C1 segment of cervical spinal cord (tissue), 14 donors: ENCODE results near the gene DLG1.

Source experiments
- DNase-seq, 14 donors: peaks; one replicate each; lab custom pipeline; 2025; lab: John Stamatoyannopoulos, UW

Gene DLG1

DNA sequence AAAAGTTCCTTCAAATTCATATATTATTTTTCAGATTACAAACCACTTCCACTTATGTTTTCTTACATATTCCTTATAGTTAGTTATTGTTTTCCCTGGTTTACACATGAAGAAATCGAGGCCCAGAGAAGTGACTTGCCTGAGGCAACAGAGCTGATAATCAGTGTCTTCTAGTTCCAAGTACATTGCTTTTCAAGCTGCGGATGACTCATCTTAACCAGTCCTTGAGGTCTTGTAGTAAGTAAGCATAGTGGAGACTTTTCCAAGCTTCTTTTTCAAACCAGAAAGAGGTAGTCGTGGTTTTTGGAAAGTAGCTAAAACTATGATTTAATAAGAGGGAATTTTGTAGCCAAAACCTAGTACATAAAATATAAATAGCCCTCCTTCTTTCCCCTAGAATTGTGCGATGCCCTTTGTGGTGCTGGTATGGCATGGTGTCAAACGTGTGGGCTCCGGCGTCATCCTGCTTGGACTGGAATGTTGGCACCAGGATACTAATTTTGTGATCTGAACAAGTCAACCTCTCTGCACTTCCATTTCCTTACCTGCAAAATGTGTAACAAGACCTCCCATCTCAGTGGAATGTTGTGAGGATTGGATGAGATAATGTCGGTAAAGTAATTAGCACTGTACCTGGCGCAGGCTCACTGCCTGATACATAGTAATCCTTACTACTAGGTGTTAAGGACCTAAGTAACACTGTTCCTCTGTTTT is 19.0 kb upstream of the DLG1 start:
- DNase-seq: no peak

DNA sequence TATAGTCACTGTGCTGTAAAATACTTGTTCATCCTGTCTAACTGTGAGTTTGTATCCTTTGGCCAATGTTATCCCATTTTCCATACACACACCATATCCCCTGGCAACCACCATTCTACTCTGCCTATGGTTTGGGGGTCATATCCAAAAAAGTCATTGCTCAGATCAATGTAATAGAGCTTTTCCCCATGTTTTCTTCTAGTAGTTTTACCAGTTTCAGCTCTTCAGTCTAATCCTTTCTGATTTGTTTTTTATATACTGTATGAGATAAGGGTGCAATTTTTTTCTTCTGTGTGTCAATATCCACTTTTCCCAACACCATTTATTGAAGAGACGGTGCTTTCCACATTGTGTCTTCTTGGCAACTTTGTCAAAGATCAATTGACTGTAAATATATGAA is 14.0 kb upstream of the DLG1 start:
- no peak for DNase-seq

DNA sequence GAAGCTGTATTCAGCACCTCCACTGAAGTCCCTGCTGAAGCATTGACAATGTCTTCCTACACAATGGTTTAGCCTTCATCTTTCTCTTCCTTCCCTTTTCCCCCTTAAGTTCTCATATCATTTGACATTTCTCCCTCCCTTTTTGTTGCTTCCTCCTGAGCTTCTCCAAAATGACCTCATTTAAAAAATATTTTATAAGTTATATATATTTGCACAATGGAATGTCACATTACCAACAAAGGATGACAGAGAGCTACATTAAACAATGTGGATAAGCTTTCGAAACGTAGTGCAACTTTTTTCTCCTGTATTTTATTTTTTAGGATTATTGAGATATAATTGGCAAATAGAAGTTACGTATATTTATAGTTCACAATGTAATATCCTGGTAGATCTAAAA is 13.2 kb upstream of the DLG1 start:
- DNase-seq: no peak

DNA sequence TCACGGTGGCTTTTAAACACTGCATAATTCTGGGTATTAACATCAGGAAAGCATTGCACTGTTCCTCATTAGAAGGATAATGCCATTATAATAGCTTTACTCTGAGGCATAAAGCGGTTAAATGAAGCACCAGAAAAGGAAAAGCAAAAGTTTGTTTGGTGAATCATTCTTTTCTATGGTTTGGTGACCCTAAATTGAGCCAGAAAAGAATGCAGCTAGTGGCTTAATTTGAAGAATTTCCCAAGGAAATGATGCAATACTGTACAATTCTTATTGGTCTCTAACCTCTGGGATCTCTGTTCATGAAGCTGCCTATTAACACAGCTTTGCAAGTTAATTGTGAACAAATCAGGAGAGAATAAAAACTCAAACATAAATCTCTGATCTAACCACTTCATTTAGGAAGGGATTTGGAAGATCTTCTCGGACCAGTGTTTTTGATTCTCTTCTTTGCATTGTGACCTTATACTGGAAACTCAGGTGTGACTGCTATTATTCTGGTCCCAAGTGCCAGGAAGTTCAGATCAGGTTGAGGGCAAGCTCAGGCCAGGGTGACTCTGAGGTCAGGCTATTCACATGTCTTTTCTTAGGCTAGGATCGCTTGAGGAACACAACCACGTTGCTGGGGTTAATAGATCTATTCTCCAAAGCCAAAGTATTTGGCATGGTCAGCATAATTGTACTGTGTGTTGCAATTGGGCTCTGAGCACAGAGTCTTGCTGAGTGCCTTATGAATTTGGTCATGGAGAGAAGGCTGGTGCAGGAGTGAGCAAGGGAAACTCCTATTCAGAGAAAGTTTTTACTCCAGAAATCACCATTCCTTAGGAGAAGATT is 11.3 kb upstream of the DLG1 start:
- no peak for DNase-seq

DNA sequence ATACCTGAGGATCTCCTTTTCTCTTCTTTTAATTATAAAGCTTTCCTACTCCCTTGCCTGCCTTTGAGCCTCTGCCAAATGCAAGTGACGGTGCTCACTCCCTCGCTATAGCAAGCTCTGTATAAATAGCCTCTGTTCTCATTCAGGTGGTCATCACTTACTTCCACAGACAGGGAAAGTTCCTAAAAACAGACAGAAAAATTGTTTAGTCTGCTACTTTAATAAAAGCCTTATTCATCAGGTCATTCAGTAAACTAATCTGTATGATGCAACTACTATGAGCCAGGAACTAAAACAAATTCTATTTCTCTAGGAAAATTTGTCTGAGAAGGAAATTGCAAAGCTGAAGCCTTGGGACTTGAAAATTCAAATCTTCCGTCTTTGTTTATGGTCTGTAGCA is 10.2 kb upstream of the DLG1 start:
- DNase-seq: no peak

DNA sequence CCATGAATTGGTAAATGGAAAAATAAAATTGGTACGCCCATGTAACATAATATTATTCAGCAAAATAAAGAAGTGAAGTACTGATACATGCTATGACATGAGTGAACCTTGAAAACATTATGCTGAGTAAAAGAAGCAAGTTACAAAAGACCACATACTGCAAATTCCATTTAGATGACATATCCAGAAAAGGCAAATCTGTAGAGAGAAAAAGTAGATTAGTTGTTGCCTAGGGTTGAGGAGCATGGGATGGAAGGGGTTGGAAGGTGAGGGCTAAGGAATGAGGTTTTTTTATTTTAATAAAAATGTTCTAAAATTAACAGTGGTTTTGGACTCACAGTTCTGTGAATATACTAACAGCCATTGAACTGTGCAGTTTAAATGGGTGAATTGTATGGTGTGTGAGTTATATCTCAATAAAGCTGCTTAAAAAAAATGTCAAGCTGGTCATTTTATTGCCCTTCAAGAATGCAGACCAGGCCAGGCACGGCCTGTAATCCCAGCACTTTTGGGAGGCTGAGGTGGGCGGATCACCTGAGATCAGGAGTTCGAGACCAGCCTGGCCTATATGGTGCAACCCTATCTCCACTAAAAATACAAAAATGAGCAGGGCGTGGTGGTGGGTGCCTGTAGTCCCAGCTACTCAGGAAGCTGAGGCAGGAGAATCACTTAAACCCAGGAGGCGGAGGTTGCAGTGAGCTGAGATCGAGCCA is 8.1 kb upstream of the DLG1 start:
- no peak for DNase-seq

DNA sequence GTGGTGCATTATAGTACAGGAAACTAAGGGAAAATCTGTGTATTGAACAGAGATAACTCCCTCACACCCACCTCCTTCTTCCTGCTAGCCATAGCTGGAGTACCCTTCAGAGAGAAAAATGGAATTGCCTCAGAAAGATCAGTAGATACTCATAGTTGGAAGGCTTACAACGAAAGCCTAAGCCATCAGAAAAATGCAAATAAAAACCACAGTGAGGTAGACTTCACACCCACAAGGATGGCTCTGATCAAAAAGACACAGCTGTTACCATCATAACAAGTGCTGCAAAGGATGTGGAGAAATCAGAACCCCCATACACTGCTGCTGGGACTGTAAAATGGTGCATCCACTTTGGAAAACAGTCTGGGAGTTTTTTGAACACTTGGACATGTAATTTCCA is 7.4 kb upstream of the DLG1 start:
- DNase-seq: no peak

DNA sequence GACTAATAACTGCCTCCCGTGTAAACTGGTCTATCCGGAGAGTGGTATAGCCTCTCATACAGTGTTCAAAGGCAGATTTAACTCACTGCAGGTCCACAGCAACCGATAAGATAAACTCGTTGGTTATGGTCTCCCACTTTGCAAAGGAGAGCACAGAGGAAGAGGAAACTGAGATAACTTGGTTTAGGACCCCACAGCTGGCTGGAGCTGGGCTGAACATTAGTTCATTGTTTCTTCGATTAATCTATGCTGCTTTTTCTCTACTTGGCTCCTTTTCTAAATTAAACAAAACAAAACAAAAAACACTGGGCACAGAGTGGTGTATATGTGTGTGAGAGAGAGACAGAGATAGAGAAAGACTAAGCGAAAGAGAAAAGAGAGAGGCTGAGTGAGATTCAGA is 5.0 kb upstream of the DLG1 start:
- DNase-seq: no peak

DNA sequence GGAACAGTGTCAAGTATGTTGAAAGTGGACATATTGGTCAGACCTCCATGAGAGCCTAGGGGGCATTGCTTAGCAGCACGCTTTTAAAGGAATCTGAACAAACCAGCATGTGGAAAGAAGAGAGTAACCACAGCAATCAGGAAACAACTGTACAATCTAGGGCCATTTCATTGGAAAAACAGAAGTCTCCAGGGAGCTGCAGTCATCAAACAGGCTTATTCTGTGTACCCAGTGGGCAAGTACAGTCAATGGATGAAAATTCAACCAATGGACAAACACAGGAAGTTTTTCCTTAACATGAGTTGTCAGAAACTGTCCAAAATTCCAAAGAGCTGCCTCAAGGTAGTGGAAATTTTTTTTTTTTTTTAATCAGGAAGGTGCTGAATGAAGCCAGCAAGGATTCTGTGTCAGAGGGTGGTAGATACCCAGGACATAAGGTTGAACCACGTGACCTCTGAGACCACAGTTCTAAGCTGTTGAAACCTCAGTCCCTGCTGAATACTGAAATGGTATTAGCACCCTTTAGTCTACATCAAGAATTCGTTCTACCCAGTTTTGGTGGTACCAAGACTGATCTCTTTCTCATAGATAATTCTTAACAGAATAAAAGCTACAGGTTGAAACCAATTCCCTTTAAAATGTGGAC is 4.4 kb upstream of the DLG1 start:
- DNase-seq: no peak

DNA sequence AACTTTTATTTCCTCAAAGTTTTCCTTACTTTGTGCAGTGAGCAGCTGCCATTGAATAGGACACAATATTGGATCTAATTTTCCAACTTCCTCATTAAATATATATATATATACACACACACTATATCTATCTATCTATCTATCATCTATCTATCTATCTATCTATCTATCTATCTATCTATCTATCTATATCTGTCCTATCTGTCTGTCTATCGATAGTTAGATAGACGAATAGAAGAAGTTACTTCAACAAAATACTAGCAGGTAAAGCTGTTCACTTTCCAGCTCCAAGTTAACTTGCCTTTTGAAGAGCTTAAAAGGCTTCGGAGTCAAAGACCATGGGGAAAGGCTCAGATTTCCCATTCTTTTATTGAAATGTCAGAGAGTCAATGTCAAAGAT is 3.6 kb upstream of the DLG1 start:
- no peak for DNase-seq

DNA sequence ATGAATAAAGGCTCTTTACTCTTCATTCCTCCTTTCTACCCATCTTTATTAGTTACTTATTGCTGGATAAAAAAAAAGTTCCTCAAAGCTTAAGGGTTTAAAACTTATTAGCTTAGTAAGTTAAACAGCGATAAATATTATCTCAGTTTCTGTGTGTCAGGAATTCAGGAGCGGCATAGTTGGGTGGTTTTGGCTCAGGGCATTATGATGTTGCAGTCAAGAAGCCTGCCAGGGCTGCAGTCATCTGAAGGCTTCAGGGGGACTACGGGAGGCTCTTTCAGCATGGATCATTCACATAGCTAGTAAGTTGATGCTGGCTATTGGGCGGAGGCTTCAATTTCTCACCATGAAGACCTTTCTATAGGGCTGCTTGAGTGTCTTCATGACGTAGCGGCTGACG is 1.9 kb upstream of the DLG1 start:
- no peak for DNase-seq

DNA sequence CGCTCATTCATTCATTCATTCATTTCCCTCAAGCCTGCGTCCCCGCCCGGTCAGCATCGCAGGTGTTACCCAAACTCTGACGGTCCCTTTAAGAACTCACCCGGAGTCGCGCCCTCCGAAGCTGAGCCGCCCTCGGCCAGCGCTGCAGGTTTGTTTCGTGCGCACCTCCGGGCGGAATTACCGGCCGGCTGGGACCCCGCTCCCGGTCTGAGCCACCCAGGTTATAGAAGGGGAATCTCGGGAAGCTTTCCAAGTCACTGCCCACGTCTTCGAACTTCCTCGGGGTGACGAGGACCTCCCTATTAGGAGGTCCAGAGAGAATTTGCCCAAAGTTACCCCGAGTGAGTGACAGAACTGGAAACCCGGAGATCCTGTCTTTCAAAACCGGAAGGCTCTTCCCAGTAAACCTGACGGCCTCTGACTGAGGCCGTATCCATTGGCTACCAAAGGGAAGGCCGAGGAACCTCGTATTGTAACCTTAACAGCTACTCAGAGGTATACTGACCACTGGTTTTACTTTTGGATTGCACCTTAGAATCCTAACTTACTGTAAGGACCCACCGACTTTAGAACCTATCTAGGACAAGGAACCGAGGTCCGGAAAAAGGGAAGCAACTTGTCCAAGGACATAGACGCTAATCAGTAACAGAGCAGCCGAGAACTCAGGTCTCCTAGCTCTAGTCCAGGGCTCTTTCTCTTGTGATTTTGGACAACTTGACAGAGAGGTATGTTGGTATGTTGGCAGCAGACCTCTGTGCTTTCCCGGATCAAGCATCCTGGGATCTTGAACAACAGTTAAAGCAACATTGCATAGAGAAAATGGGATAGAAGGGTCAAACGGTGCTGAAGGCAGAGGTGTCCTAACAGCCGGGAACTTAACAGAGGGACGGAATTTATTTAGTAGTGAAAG is 788 bp upstream of the DLG1 start:
- peak in 4 of 14 donors; percentile 11 to 65 (median 27) for DNase-seq

DNA sequence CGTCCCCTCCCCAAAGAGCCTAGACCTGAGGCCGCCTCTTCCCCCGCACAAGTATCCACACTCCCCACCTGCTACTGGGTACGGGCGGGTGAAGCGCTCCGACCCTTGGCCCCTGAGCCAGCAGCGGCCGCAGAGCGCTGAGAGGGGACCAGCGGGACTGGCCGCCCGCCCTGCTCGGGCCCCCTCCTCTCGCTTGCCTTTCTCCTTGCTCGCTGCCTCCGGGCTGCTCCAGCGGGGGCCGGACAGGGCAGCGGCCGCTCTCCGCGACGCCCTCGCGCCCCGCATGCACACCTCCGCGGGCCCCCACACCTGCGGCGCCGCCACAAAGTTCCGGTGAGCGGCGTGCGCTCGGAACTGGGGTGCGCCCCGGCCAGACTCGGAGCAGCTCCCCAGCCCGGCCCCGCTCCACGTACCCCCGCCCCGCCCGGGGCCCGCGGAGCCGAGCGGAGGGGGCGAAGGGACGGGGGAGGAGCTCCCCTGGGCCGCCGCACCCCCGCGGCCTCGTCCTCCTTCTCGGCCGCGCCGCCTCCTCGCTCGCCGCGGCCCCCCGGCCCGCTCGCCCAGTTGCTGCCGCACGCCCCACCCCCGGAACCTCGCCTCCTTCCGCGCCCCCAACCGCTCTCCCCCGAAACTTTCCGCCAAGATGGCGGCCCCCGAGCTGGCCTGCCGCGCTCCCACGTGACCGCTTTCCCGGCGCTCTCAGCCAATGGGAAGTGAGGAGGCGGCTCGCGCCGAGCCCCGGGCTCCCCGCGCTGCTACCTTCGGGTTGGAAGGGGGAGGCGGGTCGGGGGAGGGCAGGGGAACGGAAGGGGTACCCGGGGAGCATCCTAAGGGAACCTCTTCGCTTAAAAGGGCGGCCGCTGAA is 704 bp downstream of the DLG1 start:
- peak; percentile 24 to 88 (median 74) for DNase-seq

DNA sequence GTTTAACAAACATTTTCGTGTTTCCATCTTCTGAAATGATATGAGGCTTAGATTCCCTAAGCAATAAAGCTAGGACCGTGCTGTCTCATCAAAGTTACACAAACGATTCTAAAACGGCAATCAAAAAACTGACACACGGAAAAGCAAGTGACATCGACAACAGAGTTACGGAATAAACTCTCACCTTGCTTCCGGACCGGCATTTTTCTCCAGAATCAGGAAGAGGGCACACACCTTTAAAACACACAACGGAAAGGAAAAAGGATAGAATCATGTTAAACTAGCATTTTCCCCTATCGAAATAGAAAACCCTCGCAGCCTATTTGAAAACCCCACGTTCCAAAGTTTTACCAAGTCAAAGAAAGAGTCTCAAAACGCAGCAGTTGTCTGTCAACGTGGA is 1.4 kb downstream of the DLG1 start:
- no peak for DNase-seq

DNA sequence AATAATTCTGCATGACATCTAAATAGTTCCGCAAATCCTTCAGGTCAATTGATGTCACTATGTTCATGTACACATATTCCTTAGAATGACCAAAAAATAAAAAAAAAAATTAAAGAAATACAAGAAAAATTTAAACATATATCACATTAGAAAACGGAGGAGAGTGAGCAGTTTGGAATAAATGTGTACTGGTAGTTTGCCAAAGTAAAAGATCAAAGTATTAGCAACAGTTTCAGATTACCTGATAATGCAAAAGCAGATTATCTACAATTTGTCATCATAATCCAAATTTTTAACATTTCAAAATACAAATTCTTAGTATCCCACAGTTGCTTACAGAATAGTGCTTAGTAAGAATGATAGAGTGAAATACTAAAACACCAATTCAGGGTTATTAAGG is 1.9 kb downstream of the DLG1 start:
- no peak for DNase-seq

DNA sequence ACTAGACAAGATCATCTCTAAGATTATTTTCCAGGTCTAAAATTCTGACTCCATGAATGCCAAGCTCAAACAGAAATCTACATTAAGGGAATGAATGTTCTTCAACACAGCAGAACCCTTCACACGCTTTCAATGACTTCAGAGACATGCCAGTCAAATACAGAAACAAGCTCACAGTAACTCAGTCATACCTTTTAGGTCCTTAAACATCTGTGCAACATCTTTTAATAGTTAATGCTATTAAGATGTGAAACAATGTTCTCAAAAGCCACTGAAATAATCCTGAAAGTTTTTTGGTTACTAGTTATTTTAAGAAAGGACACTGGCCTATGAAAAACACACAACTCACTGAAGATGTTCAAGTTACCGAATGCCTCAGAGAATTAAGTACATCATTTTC is 2.5 kb downstream of the DLG1 start:
- no peak for DNase-seq

DNA sequence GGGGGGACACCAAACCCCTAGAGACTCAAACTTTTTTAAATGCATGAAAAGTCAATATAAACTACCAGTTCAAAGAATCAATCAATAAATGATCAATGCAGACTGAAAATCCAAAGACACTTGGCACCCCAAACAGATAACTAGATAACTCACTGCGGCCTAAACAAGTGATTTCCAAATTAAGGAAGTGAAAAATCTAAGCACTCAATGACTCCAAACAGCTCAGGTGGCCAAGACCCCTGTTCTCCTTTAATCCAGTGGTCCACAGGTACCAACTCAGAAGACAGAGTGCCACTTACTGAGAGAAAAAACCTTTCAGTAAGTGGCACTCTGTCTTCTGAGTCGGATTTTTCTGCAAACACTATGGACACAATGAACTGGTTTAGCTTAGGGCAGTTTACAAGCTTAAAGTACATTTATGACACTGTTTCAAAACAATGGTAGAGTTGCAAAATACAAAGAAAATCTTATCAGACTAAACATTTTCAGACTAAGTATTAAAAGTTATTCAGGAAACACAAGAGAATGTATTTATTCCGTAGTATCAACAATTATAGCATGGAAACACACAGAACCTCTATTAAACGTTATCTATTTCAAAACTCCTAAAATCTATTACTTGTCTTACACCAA is 4.7 kb downstream of the DLG1 start:
- DNase-seq: no peak

DNA sequence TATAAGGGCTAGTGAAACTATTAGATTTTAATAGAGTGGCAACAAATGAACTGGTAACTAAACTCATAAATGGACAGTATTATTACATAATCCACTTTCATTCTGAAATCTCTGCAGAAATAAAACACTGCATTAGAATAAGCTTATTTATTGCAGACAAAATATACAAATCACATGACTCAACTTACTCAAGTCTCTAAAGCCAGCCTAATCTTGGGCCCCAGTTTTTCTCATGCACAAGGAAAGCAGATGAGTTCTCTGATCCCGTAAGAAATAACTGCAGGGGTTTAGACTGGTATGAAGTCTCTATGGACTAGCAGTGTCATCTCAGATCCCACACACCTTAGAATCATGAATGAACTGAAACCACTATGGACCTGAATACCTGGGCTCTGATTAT is 5.8 kb downstream of the DLG1 start:
- no peak for DNase-seq

DNA sequence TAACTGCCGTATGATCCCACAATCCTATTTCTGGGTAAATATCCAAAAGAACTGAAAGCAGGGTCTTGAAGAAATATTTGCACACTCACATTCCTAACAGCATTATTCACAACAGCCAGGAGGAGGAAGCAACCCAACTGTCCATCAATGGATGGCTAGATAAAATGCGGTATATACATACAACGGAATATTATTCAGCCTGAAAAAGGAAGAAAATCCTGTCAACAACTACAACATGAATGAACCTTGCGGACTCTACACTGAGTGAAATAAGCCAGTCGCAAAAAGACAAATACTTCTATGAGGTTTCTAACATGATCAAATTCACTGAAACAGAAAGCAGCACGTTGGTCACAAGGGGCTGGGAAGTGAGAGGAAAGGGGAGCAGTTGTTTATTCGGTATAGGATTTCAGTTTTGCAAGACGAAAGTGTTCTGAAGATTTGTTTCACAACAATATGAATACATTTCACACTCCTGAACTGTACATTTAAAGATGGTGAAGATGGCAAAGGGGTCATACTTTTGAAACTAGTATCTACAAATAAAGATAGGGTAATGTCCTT is 6.2 kb downstream of the DLG1 start:
- DNase-seq: no peak
